Ishikawa (cell line): ENCODE measurements around the gene EIF2S2.

Experiments used
- CEBPB ChIP-seq: IDR thresholded peaks from 2 replicates; pipeline ENCODE4 v1.6.1; 2012
- CREB1 ChIP-seq: IDR thresholded peaks from 2 replicates; pipeline ENCODE4 v1.6.1; 2012; ENCODE audit warnings: low read depth
- EGR1 ChIP-seq: IDR thresholded peaks from 2 replicates; pipeline ENCODE4 v1.6.1; 2012
- EP300 ChIP-seq: IDR thresholded peaks from 2 replicates; pipeline ENCODE4 v1.6.1; 2012; ENCODE audit warnings: borderline replicate concordance
- FOXM1 ChIP-seq: IDR thresholded peaks from 2 replicates; pipeline ENCODE4 v1.6.1; 2012; ENCODE audit warnings: low read depth, borderline replicate concordance
- MAX ChIP-seq: IDR thresholded peaks from 2 replicates; pipeline ENCODE4 v1.6.1; 2012
- NFIC ChIP-seq: IDR thresholded peaks from 2 replicates; pipeline ENCODE4 v1.6.1; 2012
- RAD21 ChIP-seq: IDR thresholded peaks from 2 replicates; pipeline ENCODE4 v1.6.1; 2012; ENCODE audit warnings: low read depth
- REST ChIP-seq: IDR thresholded peaks from 2 replicates; pipeline ENCODE4 v1.6.1; 2012; ENCODE audit warnings: low read depth, mild to moderate bottlenecking
- TAF1 ChIP-seq: IDR thresholded peaks from 2 replicates; pipeline ENCODE4 v1.6.1; 2012; ENCODE audit warnings: low read depth, mild to moderate bottlenecking
- TCF12 ChIP-seq: IDR thresholded peaks from 2 replicates; pipeline ENCODE4 v1.6.1; 2012; ENCODE audit warnings: low read depth
- USF1 ChIP-seq: IDR thresholded peaks from 2 replicates; pipeline ENCODE4 v1.6.1; 2012
- YY1 ChIP-seq: IDR thresholded peaks from 2 replicates; pipeline ENCODE4 v1.6.1; 2012; ENCODE audit warnings: low read depth
- ZBTB7A ChIP-seq: IDR thresholded peaks from 2 replicates; pipeline ENCODE4 v1.6.1; 2012; ENCODE audit warnings: low read depth

EIF2S2 gene

GRCh38 chr20:34088305-34089174, 23.5 kb downstream of the EIF2S2 start:
- TF ChIP-seq EGR1 (no peak), TCF12 (no peak), ZBTB7A (no peak), CEBPB (no peak), MAX (no peak)

- TF ChIP-seq CEBPB (no peak), EP300 (no peak), REST (no peak), NFIC (no peak)
These were observed 26.5 kb downstream of the EIF2S2 start for GRCh38 chr20:34085544-34086040.

GRCh38 chr20:34084227-34084923, 27.7 kb downstream of the EIF2S2 start:
- TF ChIP-seq CREB1 (no peak), TAF1 (no peak), REST (no peak), FOXM1 (no peak), USF1 (peak; percentile 55)

GRCh38 chr20:34083781-34084180, 28.3 kb downstream of the EIF2S2 start:
- TF ChIP-seq CREB1: no peak
- TF ChIP-seq ZBTB7A: no peak
- TF ChIP-seq RAD21: no peak

GRCh38 chr20:34083137-34083536, 28.9 kb downstream of the EIF2S2 start:
- TF ChIP-seq EP300 (no peak), TCF12 (no peak), NFIC (no peak), ZBTB7A (no peak), RAD21 (peak; percentile 26; the same call in 1 of the 2 replicates), YY1 (no peak), MAX (0 out of 2 replicates have a peak, but pooled peaks have one; percentile 40), USF1 (no peak)

GRCh38 chr20:34082232-34082887, 29.7 kb downstream of the EIF2S2 start:
- TF ChIP-seq RAD21: no peak
- no peak for TF ChIP-seq CEBPB
- no peak for TF ChIP-seq REST
